Testis (tissue), 3 donors: ENCODE data around the gene MIF4GD. TPM values are rescaled to one million over a fixed set of nuclear protein-coding genes. Genes with fewer than 3 reads are reported as not detected.
A peak's percentile ranks its signal among the peaks of the same experiment; 100 is the strongest.
"Not testable (repeated sequence)": the region's sequence is repeated elsewhere in the genome, so short reads cannot be mapped to it uniquely, and the experiment has no call there.

Source experiments
- DNase-seq: peaks from one replicate; pipeline ENCODE4 v3.0.0-alpha.2; 2019
- H3K27ac ChIP-seq, 2 donors: fragments of 200-600 bp; sonication (generic); one replicate each; pipeline ENCODE4 v1.5.1; 2019
- H3K27me3 ChIP-seq: fragments of 200-600 bp; sonication (generic); one replicate; pipeline ENCODE4 v1.5.1; 2019
- H3K36me3 ChIP-seq: fragments of 200-600 bp; sonication (generic); one replicate; pipeline ENCODE4 v1.5.1; 2017; ENCODE audit warnings: low read depth; ENCODE audit errors: missing control alignments
- H3K4me1 ChIP-seq: fragments of 200-600 bp; sonication (generic); one replicate; pipeline ENCODE4 v1.5.1; 2019
- H3K4me3 ChIP-seq, 2 donors: fragments of 200-600 bp; sonication (generic); one replicate each; pipeline ENCODE4 v1.5.1; 2017 to 2019
- H3K9me3 ChIP-seq: fragments of 200-600 bp; sonication (generic); one replicate; pipeline ENCODE4 v1.5.1; 2017
- CTCF ChIP-seq, 3 experiments: fragments of 450-650 bp in 2 of 3; fragments of 200-600 bp in 1 of 3; sonication (generic) in 1 of 3; IDR thresholded peaks; one replicate each; pipeline ENCODE4 v1.5.1; 2016 to 2019; ENCODE audit warnings: antibody characterized with exemption in 3 of 3, mild to moderate bottlenecking in 2 of 3, moderate library complexity in 1 of 3
- POLR2A ChIP-seq: fragments of 450-650 bp; IDR thresholded peaks from one replicate; pipeline ENCODE4 v1.6.1; 2017; ENCODE audit warnings: antibody characterized with exemption, mild to moderate bottlenecking, moderate library complexity
- WGBS, 2 donors: methylation state at CpG; one replicate each; pipeline ENCODE4 v1.1.5; 2018; 5-methylcytosine and 5-hydroxymethylcytosine counted together
- intact Hi-C: fragments of 100-400 bp; cut with DNase I; formaldehyde crosslinking; loops from one replicate; pipeline ENCODE4 v1.15.1; 2023; ENCODE audit warnings: low total_unique reads
- polyA plus RNA-seq: library from polyadenylated mRNA; stranded (reverse); fragments of 350-450 nt; fragmentation: Illumina TruSeq; extraction: RNeasy Lipid Tissue Mini Kit (QIAGEN cat#74804); gene quantifications from one replicate; pipeline ENCODE4 v1.2.3, GENCODE V29; 2014; ENCODE audit warnings: low read depth, low replicate concordance; ENCODE audit not compliant: insufficient read depth
- total RNA-seq, 2 donors: library from RNA; depleted of rRNA; stranded (reverse); fragments of >200 nt; gene quantifications; one replicate each; pipeline ENCODE4 v1.2.3, GENCODE V29; 2016

Gene MIF4GD
- total and polyA plus RNA-seq, 3 donors from 2014 or later: 34.5 to 37.1 (median 35.3) TPM

- TF ChIP-seq POLR2A (no peak), CTCF (IDR thresholded peaks at IDR 0.05) (no peak)
- Histone ChIP-seq H3K9me3 (no peaks in the 10 kb centered on the region), H3K4me1 (no peaks in the 10 kb centered on the region), H3K36me3 (no peaks in the 10 kb centered on the region), H3K27me3 (no peaks in the 10 kb centered on the region), H3K4me3 (peak overlapping the region; percentile 79 to 80), H3K27ac (peak overlapping the region; percentile 89 to 96)
- 1 to 4% methylated on average over 4 to 14 of the region's 14 CpGs for whole genome bisulfite sequencing, 2 donors
- intact Hi-C loops: no loop called here
- no peak for DNase-seq
These were observed 17.7 kb upstream of the MIF4GD start for GRCh38 chr17:75288770-75289114.

- DNase-seq: no peak
- no peak for TF ChIP-seq CTCF (IDR thresholded peaks at IDR 0.05)
- TF ChIP-seq POLR2A: no peak
- Histone ChIP-seq H3K27ac (no peak overlapping the region), H3K4me3 (peak overlapping the region; percentile 79 to 80), H3K36me3 (no peaks in the 10 kb centered on the region), H3K9me3 (no peaks in the 10 kb centered on the region), H3K4me1 (no peaks in the 10 kb centered on the region), H3K27me3 (no peaks in the 10 kb centered on the region)
- intact Hi-C loops: no loop called here
- 21 to 25% methylated on average over 2 of the region's 2 CpGs for WGBS, 2 donors
These were observed 17.3 kb upstream of the MIF4GD start for GRCh38 chr17:75288359-75288758.

GRCh38 chr17:75287221-75287620 is 16.2 kb upstream of the MIF4GD start:
- intact Hi-C loops: no loop called here
- Histone ChIP-seq H3K4me1 (no peaks in the 10 kb centered on the region), H3K9me3 (no peaks in the 10 kb centered on the region), H3K27me3 (no peaks in the 10 kb centered on the region), H3K27ac (no peak overlapping the region), H3K36me3 (no peaks in the 10 kb centered on the region), H3K4me3 (no peak overlapping the region)
- 72 to 76% methylated on average over 9 of the region's 9 CpGs for WGBS, 2 donors
- TF ChIP-seq CTCF (IDR thresholded peaks at IDR 0.05) (no peak), POLR2A (no peak)
- no peak for DNase-seq

GRCh38 chr17:75285123-75285522 is 14.1 kb upstream of the MIF4GD start:
- WGBS, 2 donors: 72 to 92% methylated on average over 4 to 6 of the region's 6 CpGs
- intact Hi-C loops: no loop called here

GRCh38 chr17:75280189-75280588 is 9.2 kb upstream of the MIF4GD start:
- H3K9me3 ChIP-seq, H3K27ac ChIP-seq, H3K4me1 ChIP-seq, H3K4me3 ChIP-seq, H3K36me3 ChIP-seq, intact Hi-C loops, H3K27me3 ChIP-seq, DNase-seq: not testable (repeated sequence)
- 92 to 100% methylated on average over 4 of the region's 4 CpGs for WGBS, 2 donors

More at GRCh38 chr17:75285123-75285522, 14.1 kb upstream of the MIF4GD start:
- H3K4me1 ChIP-seq: no peaks in the 10 kb centered on the region
- H3K36me3 ChIP-seq: no peaks in the 10 kb centered on the region
- H3K4me3 ChIP-seq: no peak overlapping the region
- H3K27ac ChIP-seq: no peak overlapping the region
- no peak for DNase-seq
- TF ChIP-seq POLR2A (no peak), CTCF (IDR thresholded peaks at IDR 0.05) (no peak)
- no peaks in the 10 kb centered on the region for H3K9me3 ChIP-seq
- H3K27me3 ChIP-seq: no peaks in the 10 kb centered on the region
